ENCODE measurements around the gene DGLUCY.
"Not testable (repeated sequence)": the region's sequence is repeated elsewhere in the genome, so short reads cannot be mapped to it uniquely, and the experiment has no call there.

The DGLUCY gene

DNA sequence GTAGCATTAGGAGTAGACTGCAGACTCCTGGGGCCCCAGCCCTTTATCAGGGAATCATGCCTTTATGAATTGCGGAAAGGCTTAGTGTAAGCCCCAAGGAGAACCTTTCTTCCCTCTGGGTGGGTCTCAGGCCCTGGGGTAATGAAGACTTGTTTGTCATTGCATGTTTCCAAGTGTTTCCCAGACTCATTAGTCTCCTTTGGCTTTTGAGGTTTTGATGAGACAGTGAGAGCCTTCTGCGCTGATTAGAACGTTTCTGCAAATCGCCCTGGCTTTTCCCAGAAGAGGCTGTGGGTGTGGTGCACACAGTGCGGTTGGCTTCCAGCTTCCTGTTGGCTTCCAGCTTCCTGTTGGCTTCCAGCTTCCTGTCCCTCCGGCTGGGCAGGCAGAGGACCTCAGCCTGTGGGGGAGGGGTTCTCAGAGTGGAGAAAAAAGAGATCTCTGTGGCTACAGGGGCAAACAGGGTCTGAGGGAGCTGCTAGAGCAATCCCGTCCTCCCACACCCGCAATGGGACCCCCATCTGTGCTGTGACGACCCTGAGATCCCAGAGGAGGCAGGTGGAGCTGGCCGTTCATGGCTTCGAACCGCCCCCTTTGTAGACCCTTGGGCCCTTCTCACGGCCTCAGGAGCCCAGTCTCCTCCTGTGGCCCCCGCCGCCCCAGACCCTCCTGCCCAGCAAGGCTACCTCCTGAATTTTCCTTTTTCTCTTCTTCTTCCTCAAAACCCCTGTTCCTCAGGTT lies 88.5 kb downstream of the DGLUCY start:
- in situ Hi-C loops (cut with MboI; ENCODE audit: low sequenced_read_pairs): no loop called here

DNA sequence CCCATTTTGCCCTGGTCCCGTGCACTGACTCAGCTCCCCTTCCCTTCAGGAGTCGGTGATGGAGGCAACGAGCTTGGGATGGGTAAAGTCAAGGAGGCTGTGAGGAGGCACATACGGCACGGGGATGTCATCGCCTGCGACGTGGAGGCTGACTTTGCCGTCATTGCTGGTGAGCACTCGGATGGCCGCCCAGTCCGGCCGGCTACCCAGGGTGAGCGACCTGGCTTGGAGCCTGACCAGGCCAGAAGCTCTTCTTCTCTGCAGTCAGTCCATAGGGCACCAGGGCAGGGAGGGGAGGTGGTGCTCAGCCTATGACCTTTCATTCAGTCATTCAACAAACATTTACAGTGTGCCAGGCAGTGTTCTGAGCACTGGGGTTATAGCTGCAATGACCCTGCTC lies 90.8 kb downstream of the DGLUCY start:
- in situ Hi-C loops (cut with MboI; ENCODE audit: low sequenced_read_pairs): no loop called here

DNA sequence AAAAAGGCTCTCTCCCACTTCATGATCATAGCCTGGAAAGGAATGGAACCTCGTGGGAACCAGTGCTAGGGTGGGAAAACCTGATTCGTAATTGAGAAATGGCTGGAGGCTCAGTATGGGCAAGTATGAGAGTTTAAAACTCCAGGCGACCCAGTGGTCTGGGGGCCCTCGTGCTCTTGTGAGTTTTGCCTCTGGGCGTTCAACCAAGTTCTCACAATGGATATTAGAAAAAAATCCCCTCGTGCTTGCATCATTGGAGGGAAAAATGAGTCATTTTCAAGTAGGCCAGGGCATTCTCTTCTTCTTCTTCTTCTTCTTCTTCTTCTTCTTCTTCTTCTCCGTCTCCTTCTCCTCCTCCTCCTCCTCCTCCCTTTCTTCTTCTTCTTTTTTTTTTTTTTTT lies 91.6 kb downstream of the DGLUCY start:
- in situ Hi-C loops (cut with MboI; ENCODE audit: low sequenced_read_pairs): no loop called here

DNA sequence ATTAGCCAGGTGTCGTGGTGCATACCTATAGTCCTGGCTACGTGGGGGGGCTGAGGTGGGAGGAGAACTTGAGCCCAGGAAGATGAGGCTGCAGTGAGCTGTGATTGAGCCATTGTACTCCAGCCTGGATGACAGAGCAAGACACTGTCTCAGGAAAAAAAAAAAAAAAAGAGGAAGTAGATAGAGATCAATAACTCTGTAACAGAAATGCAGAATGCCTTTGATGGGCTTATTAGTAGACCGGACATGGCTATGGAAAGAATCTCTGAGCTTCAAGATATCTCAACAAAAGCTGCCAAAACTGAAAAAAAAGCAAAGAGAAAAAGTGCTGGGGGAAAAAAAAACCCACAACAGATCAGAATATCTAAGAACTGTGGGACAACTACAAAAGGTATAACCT lies 93.1 kb downstream of the DGLUCY start:
- in situ Hi-C loops (cut with MboI; ENCODE audit: low sequenced_read_pairs): no loop called here

DNA sequence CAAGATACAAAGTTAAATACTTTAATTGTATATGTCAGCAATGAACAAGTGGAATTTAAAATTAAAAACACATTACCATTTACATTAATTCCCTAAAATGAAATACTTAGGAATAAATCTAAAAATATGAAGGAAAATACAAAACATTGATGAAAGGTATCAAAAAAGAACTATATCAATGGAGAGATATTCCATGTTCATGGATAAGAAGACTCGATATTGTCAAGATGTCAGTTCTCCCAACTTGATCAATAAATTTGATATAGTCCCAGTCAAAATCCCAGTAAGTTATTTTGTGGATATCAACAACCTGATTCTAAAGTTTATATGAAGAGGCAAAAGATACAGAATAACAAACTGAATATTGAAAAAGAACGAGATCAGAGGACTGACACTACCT lies 97.1 kb downstream of the DGLUCY start:
- in situ Hi-C loops (cut with MboI; ENCODE audit: low sequenced_read_pairs): no loop called here

DNA sequence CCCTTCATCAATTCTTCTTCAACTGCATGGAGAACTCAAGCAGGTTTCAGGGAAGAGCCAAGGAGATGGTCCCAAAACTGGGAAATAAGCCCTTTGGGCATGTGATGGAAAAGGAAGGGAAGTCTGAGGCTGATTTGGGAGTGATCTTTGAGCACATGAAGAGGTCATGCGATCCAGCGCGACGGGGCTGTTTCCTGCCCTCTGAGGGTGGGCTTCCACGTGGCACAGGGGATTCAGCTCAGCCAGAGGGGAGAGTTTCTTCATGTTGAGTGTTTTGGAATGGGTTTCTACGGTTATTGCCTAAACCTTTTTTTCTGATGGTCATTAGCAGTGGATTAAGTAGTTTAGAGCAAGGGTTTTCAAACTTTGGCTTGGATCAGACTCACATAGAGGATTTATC lies 100.4 kb downstream of the DGLUCY start:
- in situ Hi-C loops (cut with MboI; ENCODE audit: low sequenced_read_pairs): no loop called here

DNA sequence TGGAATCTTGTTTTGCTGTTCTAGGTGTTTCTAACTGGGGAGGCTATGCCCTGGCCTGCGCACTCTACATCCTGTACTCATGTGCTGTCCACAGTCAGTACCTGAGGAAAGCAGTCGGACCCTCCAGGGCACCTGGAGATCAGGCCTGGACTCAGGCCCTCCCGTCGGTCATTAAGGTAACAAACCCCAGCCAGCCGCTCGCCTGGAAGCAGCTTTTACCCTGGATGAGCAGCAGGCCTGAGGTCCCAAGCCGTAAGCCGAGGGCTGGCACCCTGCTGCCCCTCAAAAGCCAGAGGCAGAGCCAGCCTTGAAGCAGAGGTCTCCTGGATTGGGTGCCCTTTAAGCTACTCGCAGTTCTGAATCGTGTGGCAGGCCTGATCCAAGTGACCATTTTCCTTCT lies 101.5 kb downstream of the DGLUCY start:
- in situ Hi-C loops (cut with MboI; ENCODE audit: low sequenced_read_pairs): no loop called here

DNA sequence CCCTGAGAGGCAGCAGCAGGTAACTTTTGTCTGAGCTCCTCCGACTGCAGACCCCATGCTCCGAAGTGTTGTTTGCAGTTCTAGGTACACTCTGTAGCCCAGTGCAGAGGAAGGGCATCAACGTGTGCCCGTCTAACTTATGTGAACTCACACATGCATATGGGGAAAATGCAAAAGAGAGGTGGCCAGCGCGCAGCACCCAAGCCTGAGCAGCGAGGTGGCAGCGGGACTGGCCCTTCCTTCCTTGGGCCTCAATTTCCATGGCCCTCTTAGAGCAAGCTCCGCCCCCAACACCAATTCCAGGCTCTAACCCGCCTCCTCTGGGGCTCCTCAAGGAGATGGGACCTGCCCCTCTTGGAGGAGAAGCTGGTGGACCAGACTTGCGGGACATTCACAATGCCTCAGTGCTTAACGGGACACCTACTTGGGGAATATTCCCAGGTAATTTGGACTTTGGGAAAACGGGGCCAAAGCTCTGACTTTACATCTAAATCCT lies 102.9 kb downstream of the DGLUCY start:
- in situ Hi-C loops (cut with MboI; ENCODE audit: low sequenced_read_pairs): no loop called here

DNA sequence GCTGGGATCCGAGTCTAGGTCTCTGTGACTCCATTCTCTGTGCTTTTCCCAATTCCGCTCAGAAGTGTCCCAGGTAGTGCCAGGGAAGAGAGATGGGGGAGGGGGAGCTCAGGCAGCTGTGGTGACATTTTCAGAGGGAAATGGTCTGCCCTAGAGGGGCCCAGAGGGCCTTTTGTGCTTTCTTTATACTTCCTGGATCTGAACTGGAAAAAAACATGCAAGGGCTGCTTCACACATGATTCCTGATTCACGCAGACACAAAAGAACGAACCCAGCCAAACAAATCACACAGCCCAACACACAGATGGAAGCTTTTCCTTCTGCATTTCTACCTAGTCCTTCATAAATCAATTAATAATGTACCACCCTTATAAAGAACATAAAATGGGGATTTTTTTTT lies 104.1 kb downstream of the DGLUCY start:
- in situ Hi-C loops (cut with MboI; ENCODE audit: low sequenced_read_pairs): no loop called here

DNA sequence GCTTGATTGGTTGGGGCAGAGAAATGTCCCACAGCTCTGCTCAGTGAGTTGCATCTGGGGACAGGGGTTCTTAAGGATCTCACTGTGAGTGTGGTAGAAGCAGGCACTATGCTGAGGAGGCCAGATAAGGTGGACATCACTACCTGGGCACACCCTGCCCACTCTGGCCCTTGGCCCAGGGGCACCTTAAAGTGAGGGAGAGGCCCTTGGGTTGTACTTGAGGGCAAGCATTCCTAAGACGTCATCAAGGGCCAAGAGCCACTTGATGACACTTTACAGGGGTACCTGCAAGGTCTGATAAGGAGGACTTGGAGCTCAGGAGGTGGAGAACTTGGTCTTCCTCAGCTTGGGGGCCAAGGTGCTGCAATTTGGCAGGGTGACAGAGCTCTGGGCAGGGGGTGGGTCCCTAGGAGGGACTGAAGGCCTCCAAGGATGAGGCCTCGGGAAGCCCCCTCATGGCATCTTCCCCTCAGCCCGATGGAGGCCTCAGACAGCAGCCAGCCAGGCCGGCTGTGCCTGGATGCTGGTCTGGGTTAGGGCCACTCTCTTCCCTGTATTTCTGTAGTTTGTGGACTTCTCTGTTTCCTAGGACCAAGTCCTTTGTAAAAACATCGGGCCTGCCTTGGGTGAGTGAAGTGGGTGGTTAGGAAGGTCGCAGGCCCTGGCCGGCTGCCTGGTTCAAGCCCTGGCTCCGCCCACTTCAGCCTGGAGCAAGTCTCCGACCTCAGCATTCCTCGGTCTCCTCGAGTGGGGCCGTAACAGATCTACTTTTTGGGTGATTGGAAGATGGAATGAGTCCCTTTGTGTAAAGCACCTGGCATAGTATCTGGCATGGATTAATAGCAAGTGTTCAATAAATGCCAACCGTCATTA lies 105.9 kb downstream of the DGLUCY start:
- in situ Hi-C loops (cut with MboI; ENCODE audit: low sequenced_read_pairs): no loop called here

DNA sequence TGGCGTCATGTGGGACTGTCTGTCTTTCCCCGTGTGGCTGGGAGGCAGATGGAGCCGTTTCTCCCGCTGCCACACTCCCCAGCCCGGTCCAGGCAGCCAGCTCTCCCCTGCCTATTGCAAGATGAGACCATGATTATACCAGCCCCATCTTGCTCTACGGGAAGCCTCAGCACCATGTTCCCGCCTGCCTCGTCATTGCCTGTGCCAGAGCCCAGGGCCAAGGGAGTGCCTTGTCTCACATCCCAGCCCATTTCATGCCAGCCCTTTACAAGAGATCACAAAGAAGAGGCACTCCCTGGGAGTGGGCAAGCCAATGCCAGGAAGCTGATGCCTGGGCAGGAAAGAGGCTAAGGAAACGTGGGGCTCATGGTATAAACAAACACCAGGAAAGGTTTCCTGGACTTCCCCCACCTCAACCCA lies 106.7 kb downstream of the DGLUCY start:
- in situ Hi-C loops (cut with MboI; ENCODE audit: low sequenced_read_pairs): no loop called here

DNA sequence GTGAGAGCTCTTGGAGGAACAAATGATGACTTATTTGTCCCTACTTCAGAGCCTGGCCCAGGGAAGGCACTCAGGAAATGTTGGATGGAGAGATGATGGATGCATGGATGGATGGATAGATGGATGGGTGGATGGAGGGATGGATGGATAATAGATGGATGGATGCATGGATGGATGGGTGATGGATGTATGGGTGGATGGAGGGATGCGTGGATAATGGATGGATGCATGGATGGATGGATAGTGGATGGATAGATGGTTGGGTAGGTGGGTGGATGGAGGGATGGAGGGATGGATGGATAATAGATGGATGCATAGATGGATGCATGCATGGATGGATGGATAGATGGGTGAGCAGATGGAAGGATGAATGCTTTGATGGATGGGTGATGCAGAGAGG lies 107.4 kb downstream of the DGLUCY start:
- in situ Hi-C loops (cut with MboI; ENCODE audit: low sequenced_read_pairs): no loop called here

DNA sequence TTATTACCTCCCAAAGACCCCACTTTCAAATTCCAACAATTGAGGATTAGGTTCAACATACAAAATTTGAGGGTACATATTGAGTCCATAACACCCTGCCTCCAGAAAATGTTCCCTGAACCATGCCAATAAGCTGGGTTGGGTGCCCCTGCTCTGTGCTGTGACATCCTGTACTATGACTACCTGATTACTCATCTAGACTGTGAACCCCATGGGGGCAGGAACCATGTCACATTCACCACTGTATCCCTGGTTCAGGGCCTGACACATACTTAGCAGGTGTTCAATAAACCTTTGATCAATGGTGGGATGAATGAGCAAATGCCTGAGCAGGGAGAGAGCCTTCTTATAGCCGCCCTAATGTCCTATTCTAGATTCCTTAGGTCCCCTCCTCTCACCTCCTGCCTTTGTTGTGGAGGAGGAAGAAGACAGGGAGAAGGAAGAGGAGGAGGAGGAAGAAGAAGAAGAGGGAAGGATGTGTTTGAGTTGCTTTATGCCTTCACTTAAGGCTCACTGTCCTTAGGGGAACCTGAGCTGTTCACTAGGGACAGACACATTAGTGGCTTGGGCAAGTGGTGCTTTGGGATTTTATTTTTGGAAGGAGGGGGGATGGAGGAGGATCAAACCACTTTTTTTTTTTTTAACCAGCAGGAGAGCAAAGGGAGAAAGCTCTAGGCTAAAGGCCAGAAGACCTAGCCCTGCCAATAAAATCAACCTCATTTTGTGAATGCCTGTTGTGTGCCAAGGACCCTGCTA lies 109.3 kb downstream of the DGLUCY start:
- in situ Hi-C loops (cut with MboI; ENCODE audit: low sequenced_read_pairs): no loop called here

DNA sequence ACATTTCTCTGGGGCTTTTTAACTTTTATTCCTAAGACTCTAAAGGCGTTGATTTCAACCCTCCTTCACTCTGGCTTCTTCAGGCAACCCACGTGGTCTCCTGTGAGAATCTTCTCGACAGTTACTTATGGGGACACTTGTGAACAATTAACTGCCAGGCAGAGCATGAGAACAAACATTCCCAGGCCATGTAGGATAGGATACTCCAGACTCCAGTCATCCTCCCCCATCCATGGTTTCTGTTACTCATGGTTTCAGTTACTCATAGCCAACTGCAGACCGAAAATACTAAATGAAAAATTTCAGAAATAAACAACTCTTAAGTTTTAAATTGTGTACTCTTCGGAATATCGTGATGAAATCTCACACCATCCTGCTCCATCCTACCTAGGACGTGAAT lies 111.2 kb downstream of the DGLUCY start:
- in situ Hi-C loops (cut with MboI; ENCODE audit: low sequenced_read_pairs): no loop called here

DNA sequence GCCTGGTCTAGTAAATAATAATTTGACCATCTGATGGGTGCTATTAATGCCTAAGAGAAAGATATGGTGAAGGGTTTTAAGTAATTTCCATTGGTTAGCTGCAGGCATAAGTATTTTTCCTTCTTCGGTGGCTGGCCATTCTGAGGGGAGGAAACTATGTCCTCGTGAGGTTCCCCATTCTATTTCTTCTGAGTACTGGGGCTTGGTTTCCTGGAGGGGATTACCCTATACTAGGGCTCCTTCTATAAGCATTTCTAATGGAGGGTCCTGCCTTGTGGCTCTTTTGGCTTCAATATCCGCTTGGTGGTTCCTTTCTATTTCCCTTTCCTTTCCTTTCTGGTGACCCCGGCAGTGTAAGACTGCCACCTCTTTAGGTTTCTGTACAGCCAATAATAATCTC lies 112.5 kb downstream of the DGLUCY start:
- in situ Hi-C loops (cut with MboI; ENCODE audit: low sequenced_read_pairs): not testable (repeated sequence)

DNA sequence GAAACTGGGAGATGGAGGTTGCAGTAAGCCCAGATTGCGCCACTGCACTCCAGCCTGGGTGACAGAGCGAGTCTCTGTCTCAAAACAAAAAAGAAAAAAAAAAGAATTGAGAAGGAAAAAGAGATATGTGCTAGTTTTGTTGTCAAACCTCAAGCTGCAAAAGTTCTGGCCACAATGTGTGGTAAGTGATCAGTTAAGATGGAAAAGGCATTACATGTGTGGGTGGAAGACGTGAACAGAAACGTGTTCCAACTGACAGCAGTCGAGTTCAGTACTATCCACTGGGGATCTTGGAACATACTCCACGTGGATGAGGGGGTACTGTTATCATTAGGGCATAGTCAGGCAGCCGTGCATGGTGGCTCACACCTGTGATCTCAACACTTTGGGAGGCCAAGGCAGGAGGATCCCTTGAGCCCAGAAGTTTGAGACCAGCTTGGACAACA lies 113.3 kb downstream of the DGLUCY start:
- in situ Hi-C loops (cut with MboI; ENCODE audit: low sequenced_read_pairs): no loop called here

DNA sequence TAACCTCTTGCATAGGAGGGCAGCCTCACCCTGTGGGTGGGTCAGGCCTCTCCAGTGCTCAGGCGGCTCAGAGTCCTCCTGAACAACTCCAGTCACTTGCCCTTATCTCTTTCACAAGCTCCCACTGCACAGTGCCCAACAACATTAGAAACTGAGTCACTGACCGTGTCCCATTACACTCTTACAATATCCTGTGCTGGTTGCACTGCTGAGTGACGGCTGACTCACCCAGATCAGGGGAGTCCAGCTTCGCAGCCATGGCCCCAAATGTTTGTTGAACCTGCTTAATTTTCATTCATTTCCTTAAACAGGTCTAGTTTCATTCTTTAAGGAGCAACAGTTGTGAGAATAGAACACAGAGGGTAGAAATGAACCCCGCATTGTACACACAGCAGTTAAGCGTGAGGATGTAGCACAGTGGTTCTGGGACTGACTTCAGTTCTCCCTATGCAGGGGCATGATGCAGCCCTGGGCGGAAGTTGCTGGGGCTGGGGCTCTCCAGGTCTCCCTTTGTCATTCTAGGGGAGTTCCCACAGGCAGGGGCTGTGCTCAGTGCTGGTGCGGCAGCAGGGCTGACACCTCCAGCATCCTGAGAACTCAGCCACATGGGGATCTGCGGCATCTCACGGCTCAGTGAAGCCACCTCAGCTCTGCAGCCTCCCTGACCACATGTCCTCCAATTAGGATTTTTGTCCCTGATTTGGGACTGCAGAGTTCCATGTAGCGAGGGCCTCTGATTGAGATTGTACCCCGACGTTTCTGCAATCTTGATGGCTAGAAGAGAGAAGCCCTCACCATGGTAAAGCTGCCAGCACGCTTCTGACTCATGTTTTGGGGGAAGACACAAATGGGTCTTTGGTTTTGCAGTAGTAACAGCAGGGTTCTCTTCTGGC lies 114.5 kb downstream of the DGLUCY start:
- in situ Hi-C loops (cut with MboI; ENCODE audit: low sequenced_read_pairs): no loop called here

DNA sequence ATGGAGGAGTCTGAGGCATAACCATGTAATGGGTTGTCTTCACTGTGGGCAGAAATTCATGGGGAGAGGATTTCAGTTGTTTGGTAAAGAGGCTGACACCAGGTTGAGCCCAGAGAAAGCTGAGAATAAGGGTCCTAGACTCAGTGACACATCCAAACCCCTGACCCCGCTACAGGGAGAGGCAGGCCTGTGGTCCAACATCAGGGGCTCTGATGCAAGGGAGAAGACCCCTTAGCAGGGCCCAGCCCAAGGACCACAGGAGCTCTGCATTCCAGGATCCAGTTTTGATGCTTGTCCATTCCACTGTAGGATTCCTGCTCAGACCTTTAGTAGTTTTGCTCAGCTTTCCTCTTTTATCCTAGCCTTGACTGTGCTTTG lies 115.1 kb downstream of the DGLUCY start:
- in situ Hi-C loops (cut with MboI; ENCODE audit: low sequenced_read_pairs): no loop called here

DNA sequence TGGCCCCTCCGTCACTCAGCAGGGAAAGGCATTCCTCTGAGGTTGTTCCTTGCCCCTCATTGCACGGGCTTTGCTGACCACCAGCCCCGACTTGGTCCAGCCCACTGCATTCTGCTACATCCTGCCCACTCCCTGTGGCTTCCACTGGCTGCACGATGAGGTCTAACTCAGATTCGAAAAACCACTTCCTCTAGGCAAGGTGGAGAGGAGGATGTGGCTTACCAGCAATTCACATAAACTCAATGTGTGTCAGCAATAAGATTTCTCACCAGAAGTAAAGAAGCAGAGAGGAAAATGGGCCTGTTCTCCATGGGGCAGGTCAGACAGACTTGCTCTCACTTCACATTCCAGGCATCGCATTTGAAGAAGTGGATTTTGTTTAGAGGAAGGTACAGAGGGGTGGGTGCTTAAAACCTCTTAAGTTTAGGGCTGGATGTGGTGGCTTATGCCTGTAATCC lies 115.9 kb downstream of the DGLUCY start:
- in situ Hi-C loops (cut with MboI; ENCODE audit: low sequenced_read_pairs): no loop called here

DNA sequence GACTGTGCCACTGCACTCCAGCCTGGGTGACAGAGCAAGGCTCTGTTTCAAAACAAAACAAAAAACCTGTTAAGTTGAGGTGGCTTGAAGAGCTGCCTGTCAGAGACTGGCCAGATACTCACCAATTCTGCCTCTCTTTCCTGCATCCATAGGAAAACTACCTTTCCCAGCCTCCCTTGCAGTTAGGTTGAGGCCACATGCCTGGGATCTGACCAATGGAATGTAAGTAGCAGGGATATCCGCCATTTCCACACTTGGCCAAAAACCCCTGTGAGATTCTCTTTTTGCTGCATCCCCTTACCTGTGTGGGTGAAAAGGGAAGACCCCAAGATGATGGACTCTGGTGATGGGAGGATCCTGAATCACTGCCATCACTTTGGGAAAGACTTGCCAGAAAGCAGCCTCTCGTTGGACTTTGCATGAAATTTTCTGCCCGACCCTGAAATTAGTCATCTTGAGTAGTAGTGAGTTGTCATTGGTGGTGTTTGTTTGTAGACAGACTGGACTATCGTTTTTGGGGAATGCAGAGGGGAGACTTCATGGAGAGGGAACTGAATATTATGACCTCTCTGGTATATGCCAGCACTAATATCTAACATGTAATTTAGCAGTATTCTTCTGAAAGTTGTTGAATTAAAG lies 116.6 kb downstream of the DGLUCY start:
- in situ Hi-C loops (cut with MboI; ENCODE audit: low sequenced_read_pairs): no loop called here
